Gastroesophageal sphincter (tissue), 4 donors: Measurements from ENCODE around the gene SMLR1. TPM values are rescaled to one million over a fixed set of nuclear protein-coding genes. Genes with fewer than 3 reads are reported as not detected.

Source experiments
- ATAC-seq: fragments of 150-250 bp; one replicate; pipeline ENCODE4 v1.9.1; 2016; ENCODE audit warnings: mild to moderate bottlenecking, moderate library complexity
- H3K27ac ChIP-seq, 4 donors: fragments of 200-600 bp; sonication (generic) in 3 of 4; 1 replicate in 3 of 4; 2 replicates in 1 of 4; pipeline ENCODE4 v1.5.1; 2016 to 2019
- H3K27me3 ChIP-seq: fragments of 200-600 bp; sonication (generic); one replicate; pipeline ENCODE4 v1.5.1; 2019
- H3K36me3 ChIP-seq, 2 donors: fragments of 200-600 bp; sonication (generic); one replicate each; pipeline ENCODE4 v1.5.1; 2019; ENCODE audit warnings: control low read depth in 1 of 2
- H3K4me1 ChIP-seq, 3 donors: fragments of 200-600 bp; sonication (generic); 1 replicate in 2 of 3; 2 replicates in 1 of 3; pipeline ENCODE4 v1.5.1; 2016 to 2019; ENCODE audit warnings: control low read depth in 2 of 3
- H3K4me3 ChIP-seq, 2 donors: fragments of 200-600 bp; sonication (generic); one replicate each; pipeline ENCODE4 v1.5.1; 2019; ENCODE audit warnings: mild to moderate bottlenecking in 1 of 2, moderate library complexity in 1 of 2
- H3K9me3 ChIP-seq, 3 donors: fragments of 200-600 bp; sonication (generic); one replicate each; pipeline ENCODE4 v1.5.1; 2017 to 2019; ENCODE audit warnings: control low read depth in 2 of 3
- EP300 ChIP-seq: sonication (generic); formaldehyde crosslinking; IDR thresholded peaks from one replicate; pipeline ENCODE4 v1.6.1; 2017; ENCODE audit warnings: antibody characterized with exemption, mild to moderate bottlenecking
- POLR2A ChIP-seq, 2 donors: fragments of 450-650 bp; IDR thresholded peaks; one replicate each; pipeline ENCODE4 v1.6.1; 2017; ENCODE audit warnings: antibody characterized with exemption in 2 of 2, mild to moderate bottlenecking in 2 of 2, moderate library complexity in 1 of 2
- POLR2AphosphoS5 ChIP-seq: sonication (generic); formaldehyde crosslinking; IDR thresholded peaks from one replicate; pipeline ENCODE4 v1.6.1; 2017; ENCODE audit warnings: antibody characterized with exemption
- WGBS, 2 donors: methylation state at CpG; one replicate each; pipeline ENCODE4 v1.1.5; 2018; ENCODE audit warnings: low coverage in 1 of 2; 5-methylcytosine and 5-hydroxymethylcytosine counted together
- total RNA-seq, 4 donors: library from RNA; depleted of rRNA; stranded (reverse); fragments of >200 nt; gene quantifications; one replicate each; pipeline ENCODE4 v1.1.0, GENCODE V29; 2016
- TF ChIP-seq, protein P1 (sequence below), 4 experiments: fragments of 200-600 bp in 2 of 4; fragments of 450-650 bp in 2 of 4; sonication (generic) in 1 of 4; IDR thresholded peaks; one replicate each; pipeline ENCODE4 v1.5.1; 2017 to 2019; ENCODE audit warnings: antibody characterized with exemption in 4 of 4, mild to moderate bottlenecking in 2 of 4, moderate library complexity in 2 of 4

Gene SMLR1
- not detected for total RNA-seq

DNA sequence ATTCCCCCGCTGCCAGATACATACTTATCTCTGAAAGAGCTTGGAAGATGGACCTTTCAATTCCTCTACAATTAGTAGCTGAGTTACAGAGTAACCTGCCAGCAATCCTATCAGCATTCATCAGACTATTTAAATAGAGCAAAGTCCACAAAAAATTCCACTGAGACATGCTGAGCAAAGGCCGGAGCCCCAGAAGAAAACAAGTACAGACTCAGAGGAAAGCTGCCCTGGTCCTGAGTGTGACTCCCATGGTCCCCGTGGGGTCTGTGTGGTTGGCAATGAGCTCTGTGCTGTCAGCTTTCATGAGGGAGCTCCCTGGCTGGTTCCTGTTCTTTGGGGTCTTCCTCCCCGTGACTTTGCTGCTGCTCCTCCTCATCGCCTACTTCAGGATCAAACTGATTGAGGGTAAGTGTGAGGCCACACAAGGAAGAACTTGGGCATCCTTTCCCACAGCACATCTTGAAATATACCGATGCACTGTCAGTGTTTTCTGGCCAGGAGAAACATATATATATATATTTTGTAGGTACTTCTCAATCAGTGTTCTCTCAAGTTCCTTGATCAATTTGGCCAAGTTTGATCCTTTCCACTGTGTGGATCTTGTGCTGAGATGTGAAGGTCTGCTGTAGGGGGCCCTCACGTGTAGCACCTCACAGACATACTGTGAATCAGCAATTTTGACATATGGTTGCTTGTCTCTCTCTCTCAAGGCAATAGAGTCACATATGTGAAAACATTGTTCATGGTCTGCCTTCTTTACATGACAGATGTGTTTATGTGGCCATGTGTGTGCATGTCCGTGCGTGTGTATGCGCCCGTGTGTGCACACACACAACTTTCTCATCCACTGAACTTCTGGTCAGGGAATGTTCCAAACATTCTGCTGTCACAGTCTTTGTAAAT is at the start of gene SMLR1:
Gene SMLR1, plus strand, starts transcription at position 160 of the 903 bp plus-strand sequence. Its CDS starts 8 bp downstream, at position 168.
- no peak for ATAC-seq
- Histone ChIP-seq H3K27me3 (no peaks in the 10 kb centered on the region), H3K4me1 (no peaks in the 10 kb centered on the region), H3K27ac (no peak within 1 kb of the TSS), H3K9me3 (no peaks in the 10 kb centered on the region), H3K4me3 (no peak within 1 kb of the TSS), H3K36me3 (no peaks in the 10 kb centered on the region)
- 67 to 87% methylated on average over 7 to 8 of the region's 11 CpGs for WGBS, 2 donors
- TF ChIP-seq POLR2A (IDR thresholded peaks at IDR 0.05) (no peak), POLR2AphosphoS5 (no peak), EP300 (no peak)
- TF ChIP-seq, protein P1, sequence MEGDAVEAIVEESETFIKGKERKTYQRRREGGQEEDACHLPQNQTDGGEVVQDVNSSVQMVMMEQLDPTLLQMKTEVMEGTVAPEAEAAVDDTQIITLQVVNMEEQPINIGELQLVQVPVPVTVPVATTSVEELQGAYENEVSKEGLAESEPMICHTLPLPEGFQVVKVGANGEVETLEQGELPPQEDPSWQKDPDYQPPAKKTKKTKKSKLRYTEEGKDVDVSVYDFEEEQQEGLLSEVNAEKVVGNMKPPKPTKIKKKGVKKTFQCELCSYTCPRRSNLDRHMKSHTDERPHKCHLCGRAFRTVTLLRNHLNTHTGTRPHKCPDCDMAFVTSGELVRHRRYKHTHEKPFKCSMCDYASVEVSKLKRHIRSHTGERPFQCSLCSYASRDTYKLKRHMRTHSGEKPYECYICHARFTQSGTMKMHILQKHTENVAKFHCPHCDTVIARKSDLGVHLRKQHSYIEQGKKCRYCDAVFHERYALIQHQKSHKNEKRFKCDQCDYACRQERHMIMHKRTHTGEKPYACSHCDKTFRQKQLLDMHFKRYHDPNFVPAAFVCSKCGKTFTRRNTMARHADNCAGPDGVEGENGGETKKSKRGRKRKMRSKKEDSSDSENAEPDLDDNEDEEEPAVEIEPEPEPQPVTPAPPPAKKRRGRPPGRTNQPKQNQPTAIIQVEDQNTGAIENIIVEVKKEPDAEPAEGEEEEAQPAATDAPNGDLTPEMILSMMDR (IDR thresholded peaks at IDR 0.05), result no peak

DNA sequence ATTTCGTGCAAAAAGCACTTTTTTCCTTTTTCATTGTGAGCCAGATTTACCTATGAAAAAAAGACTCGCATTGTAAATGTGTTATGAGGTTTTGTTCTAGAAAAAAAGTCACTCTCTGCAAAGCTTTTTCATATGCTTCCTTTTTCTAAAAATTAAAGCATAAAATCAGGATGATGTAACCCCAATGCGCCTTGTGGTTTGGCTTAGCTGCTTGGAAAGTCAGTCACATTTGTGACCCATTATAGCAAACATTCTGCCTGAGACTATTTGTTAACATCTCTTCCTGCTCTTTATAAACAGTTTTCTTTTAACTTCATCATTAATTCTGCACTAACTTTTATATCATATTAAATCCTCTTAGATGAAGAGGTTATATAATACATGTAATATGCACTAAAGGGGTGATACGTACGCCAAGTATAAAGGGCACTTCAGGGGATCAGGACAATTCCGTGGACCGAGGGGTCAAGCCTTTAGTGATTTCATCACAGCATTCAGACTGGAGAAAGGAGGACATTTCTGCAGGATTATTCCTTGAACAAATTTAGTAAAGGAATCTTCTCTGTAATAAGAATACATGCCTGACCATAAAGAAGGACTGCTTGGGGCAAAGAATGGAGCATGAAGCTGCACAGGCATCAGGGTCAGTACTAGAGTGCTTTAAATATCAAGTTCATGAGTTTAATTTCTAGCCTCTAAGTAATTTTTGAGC is 48.1 kb upstream of the SMLR1 start:
- whole genome bisulfite sequencing, 2 donors, result 33 to 41% methylated on average over 5 to 7 of the region's 7 CpGs
- no peaks in the 10 kb centered on the region for H3K27me3 ChIP-seq
- no peak overlapping the region for H3K27ac ChIP-seq
- peaks cover 0 to 19% (median 0%) of the 10 kb centered on the region in 3 donors for H3K4me1 ChIP-seq
- no peak overlapping the region for H3K4me3 ChIP-seq
- no peak for ATAC-seq
- no peaks in the 10 kb centered on the region for H3K36me3 ChIP-seq
- TF ChIP-seq, protein P1 (IDR thresholded peaks at IDR 0.05), result no peak
- TF ChIP-seq EP300, result no peak
- no peak for TF ChIP-seq POLR2A (IDR thresholded peaks at IDR 0.05)
- no peak for TF ChIP-seq POLR2AphosphoS5
- H3K9me3 ChIP-seq, result no peaks in the 10 kb centered on the region

DNA sequence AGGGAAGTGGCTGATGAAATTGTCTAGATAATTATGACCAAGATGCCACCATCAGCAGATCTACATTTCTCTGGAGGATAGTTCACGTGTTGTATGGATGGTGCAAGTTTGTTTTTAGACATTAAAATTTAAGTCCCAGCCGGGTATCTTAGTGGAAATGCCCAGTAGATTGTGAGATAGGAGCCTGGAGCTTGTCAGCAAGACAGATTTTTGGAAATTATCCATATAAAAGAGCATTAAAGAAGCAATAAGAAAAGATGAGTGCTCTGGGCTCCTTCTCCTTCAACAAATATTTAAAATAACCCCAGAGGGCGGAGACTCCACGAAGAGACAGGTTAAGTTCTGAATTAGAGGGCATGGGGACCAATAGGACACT is 47.6 kb upstream of the SMLR1 start:
- peaks cover 0 to 19% (median 0%) of the 10 kb centered on the region in 3 donors for H3K4me1 ChIP-seq
- 29 to 32% methylated on average over 4 of the region's 4 CpGs for WGBS, 2 donors
- no peaks in the 10 kb centered on the region for H3K27me3 ChIP-seq
- no peaks in the 10 kb centered on the region for H3K9me3 ChIP-seq
- no peaks in the 10 kb centered on the region for H3K36me3 ChIP-seq
- no peak for ATAC-seq
- no peak overlapping the region for H3K27ac ChIP-seq
- H3K4me3 ChIP-seq, result no peak overlapping the region
- TF ChIP-seq EP300, result no peak

DNA sequence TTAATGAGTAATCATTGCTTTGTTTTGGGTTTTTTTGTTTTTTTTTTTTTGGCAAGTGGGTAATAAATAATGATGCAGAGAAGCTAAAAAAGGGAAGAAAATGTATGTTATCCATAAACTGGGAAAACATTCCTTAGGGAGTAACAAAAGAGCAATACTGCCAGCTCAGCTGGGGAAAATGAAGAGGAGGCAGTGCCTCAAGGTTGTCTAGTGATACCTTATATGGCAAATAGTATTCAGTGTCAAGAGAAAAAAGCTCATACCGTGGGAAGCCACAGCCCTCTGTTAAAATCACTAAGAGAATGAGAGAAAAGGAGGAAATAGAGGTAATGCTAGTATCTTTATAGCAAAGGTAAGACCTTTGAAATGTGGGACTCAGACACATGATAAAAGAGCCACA is 47.1 kb upstream of the SMLR1 start:
- ATAC-seq, result no peak
- H3K27me3 ChIP-seq, result no peaks in the 10 kb centered on the region
- no peak overlapping the region for H3K27ac ChIP-seq
- H3K9me3 ChIP-seq, result no peaks in the 10 kb centered on the region
- H3K4me3 ChIP-seq, result no peak overlapping the region
- no peak for TF ChIP-seq POLR2AphosphoS5
- no peak for TF ChIP-seq EP300
- no peak for TF ChIP-seq POLR2A (IDR thresholded peaks at IDR 0.05)
- TF ChIP-seq, protein P1 (IDR thresholded peaks at IDR 0.05), result no peak
- 27 to 67% methylated on average over 1 of the region's 1 CpG for WGBS, 2 donors
- no peaks in the 10 kb centered on the region for H3K36me3 ChIP-seq
- peaks cover 0 to 19% (median 0%) of the 10 kb centered on the region in 3 donors for H3K4me1 ChIP-seq

DNA sequence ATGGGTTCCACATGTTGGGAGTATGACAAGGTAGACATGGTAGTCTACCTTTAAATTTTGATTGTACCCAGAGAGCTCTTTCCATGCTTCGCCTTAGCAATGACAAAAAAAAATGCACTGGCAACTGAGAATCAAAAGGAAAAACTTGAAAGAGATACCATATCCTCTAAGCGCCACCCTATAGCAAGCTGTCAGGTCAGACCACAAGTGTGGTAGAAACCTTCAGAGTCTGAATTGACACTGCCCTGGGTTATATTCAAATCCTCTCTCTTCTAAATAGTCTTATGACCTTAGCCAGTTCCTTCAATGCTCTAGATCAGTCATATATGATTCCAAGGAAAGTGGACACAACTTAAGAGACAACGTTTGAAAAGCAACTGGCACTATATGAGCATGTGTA is 45.6 kb upstream of the SMLR1 start:
- 84 to 95% methylated on average over 2 to 3 of the region's 3 CpGs for WGBS, 2 donors
- ATAC-seq, result no peak
- H3K4me3 ChIP-seq, result no peak overlapping the region

More for the DNA sequence above, 45.6 kb upstream of the SMLR1 start:
- H3K4me1 ChIP-seq, result peaks cover 0 to 19% (median 0%) of the 10 kb centered on the region in 3 donors
- TF ChIP-seq, protein P1 (IDR thresholded peaks at IDR 0.05), result no peak
- TF ChIP-seq POLR2AphosphoS5 (no peak), POLR2A (IDR thresholded peaks at IDR 0.05) (no peak), EP300 (no peak)
- H3K9me3 ChIP-seq, result no peaks in the 10 kb centered on the region
- H3K36me3 ChIP-seq, result no peaks in the 10 kb centered on the region
- H3K27me3 ChIP-seq, result no peaks in the 10 kb centered on the region
- no peak overlapping the region for H3K27ac ChIP-seq
